Measurements from ENCODE around the gene GPRC5A.

DNA sequence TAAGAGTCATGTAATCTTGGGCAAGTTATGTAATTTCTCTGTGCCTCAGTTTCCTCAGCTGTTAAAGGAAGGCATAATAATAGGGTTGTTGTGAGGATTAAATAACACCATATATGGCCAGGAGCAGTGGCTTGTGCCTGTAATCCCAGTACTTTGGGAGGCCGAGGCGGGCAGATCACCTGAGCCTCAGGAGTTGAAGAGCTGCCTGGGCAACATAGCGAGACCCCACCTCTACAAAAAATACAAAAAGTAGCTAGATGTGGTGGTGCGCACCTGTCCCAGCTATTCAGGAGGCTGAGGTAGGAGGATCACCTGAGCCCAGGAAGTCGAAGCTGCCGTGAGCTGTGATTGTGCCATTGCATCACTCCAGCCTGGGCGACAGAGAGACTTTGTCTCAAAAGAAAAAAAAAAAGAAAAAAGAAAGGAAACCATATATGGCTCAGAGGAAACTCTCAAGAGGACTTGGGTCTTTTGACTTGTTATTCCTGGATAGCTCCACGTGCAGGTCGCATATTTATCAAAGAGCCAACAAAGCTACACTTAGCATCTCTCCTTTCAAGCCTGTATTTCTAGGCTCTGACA lies 6.9 kb downstream of the GPRC5A start:
- no peak for TF ChIP-seq EZH2 (IDR thresholded peaks at IDR 0.05; ENCODE audit: low read length, missing control alignments)
- no peak for TF ChIP-seq CTCF (conservative IDR thresholded peaks at IDR 0.05 in 1 of 2, IDR thresholded peaks at IDR 0.05 in 1 of 2; ENCODE audit: low read depth in 1 of 2, low read length in 2 of 2)
